Pulmonary artery endothelial cell (primary cell): ENCODE measurements around the gene PHACTR2. TPM values are rescaled to one million over a fixed set of nuclear protein-coding genes. Genes with fewer than 3 reads are reported as not detected.
"Not testable (repeated sequence)": the region's sequence is repeated elsewhere in the genome, so short reads cannot be mapped to it uniquely, and the experiment has no call there.

ENCODE experiments used
- DNase-seq: peaks from one replicate; pipeline ENCODE4 v3.0.0-alpha.2; 2011; ENCODE audit warnings: low read depth, low spot score
- total RNA-seq: library from RNA; depleted of rRNA; stranded (reverse); fragments of >200 nt; gene quantifications from 2 replicates; pipeline ENCODE4 v1.2.3, GENCODE V29; 2014

Gene PHACTR2
- total RNA-seq, 1 donor from 2014 or later: 137 TPM

- no peak for DNase-seq
Observed at GRCh38 chr6:143698329-143698728, 20.6 kb downstream of the PHACTR2 start.

GRCh38 chr6:143698759-143699429 is 21.1 kb downstream of the PHACTR2 start:
- DNase-seq: no peak

GRCh38 chr6:143699430-143699825 is 21.7 kb downstream of the PHACTR2 start:
- no peak for DNase-seq

DNA sequence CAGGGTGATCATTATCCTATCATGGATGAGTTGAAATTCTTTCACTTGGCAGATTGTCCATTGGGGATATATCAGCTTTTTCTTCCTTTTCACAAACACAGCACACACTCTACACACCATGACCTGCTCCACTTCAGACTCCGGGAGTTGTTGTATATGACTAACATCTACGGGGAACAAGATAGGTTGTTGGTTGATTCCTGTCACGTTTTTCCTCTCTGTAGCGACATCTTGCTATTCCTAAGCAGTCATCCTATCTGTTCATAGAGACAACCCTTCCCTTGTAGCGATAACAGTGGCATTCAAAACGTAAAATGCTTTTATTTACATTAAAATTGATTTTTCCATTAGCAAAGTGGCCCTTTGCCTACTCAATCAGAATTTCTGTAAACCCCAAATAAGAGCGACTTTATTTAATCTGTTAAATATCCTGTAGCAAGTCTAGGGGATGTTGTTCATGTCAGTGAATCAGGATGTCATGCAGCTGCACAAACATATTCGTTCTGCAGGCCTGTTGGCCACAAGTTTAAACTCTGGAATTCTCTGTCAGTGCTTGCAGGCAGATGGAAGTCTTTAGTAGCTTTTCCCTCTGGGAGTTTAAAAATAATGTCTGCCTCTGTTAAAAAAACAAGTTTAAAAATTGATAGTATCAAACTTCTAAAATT is 23.1 kb downstream of the PHACTR2 start:
- DNase-seq: no peak

GRCh38 chr6:143701349-143702234 is 23.8 kb downstream of the PHACTR2 start:
- DNase-seq: no peak

- no peak for DNase-seq
Observed at GRCh38 chr6:143705569-143705968, 27.8 kb downstream of the PHACTR2 start.

- DNase-seq: no peak
Observed at GRCh38 chr6:143707697-143708096, 29.9 kb downstream of the PHACTR2 start.

GRCh38 chr6:143708889-143709288 is 31.1 kb downstream of the PHACTR2 start:
- no peak for DNase-seq

GRCh38 chr6:143711714-143712113 is 33.9 kb downstream of the PHACTR2 start:
- no peak for DNase-seq

GRCh38 chr6:143718472-143718871 is 40.7 kb downstream of the PHACTR2 start:
- DNase-seq: no peak

GRCh38 chr6:143721642-143722041 is 43.9 kb downstream of the PHACTR2 start:
- DNase-seq: no peak

GRCh38 chr6:143724876-143725275 is 47.1 kb downstream of the PHACTR2 start:
- DNase-seq: no peak

DNA sequence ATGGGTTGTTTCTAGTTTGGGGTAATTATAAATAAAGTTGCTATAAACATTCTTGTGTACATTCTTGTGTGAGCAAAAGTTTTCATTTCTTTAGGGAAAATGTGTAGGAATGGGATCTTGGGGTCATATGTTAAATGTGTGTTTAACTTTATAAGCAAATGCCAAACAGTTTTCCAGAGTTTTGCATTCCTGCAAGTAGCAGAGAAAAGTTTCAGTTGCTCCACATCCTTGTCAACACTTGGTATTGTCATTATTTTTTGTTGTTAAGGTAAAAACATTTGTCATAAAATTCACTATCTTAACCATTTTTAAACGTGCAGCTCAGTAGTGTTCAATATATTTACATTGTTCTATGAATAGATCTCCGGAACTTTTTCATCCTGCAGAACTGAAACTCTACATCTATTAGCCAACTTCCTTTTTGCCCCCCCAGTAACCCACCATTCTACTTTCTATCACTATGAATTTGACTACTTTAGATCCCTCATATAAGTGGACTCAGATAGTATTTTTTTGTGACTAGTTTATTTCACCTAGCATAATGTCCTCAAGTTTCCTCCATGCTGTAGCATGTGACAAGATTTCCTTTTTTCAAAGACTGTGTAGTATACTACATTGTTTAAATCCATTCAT is 48.4 kb downstream of the PHACTR2 start:
- DNase-seq: no peak

DNA sequence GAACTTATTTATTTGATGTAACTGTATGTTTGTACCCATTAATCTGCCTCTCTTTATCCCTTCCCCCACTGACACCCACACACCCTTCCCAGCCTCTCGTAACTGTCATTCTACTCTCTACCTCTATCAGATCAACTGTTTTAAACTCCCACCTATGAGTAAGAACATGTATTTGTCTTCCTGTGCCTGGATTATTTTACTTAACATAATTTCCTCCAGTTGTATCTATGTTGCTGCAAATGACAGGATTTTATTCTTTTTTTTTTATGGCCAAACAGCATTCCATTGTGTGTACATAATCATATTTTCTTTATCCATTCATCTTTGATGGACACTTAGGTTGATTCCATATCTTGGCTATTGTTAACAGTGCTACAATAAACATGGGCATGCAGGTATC is 49.3 kb downstream of the PHACTR2 start:
- no peak for DNase-seq

DNA sequence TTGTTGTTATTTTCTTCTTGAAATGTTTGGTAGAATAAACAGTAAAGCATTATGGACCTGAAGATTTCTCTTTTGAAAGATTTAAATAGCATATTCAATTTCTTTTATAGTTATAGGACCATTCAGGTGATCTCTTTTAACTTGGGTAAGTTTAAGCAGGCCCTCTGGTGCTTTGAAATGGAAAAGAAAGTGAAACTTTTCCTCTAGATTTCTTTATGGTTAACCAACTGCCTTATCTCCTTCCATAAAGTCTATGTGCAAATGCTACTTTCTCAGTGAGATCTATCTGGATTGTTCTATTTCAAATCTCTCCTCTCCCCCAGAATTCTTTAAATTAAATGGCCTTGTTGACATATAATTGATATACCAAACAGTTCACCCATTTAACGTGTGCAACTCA is 54.0 kb downstream of the PHACTR2 start:
- DNase-seq: no peak

- DNase-seq: no peak
Observed at GRCh38 chr6:143732536-143732935, 54.8 kb downstream of the PHACTR2 start.

- no peak for DNase-seq
Observed at GRCh38 chr6:143733510-143733909, 55.7 kb downstream of the PHACTR2 start.

GRCh38 chr6:143734641-143735063 is 56.9 kb downstream of the PHACTR2 start:
- no peak for DNase-seq

DNA sequence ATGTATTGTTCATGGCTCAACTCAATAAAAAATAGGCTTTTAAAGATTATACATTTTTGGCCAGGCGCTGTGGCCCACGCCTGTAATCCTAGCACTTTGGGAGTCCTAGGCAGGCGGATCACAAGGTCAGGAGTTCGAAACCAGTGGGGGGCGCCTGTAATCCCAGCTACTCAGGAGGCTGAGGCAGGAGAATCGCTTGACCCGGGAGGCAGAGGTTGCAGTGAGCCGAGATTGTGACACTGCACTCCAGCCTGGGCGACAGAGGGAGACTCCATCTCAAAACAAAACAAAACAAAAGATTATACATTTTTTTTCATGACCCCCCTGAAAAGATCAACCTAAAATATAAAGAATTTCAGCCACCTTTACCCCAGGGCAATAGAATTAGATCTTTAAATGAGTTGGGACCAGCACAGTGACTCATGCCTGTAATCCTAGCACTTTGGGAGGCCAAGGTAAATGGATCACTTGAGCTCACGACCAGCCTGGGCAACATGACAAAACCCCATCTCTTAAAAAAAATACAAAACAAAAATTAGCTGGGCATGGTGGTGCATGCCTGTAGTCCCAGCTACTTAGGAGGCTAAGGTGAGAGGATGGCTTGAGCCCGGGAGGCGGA is 60.4 kb downstream of the PHACTR2 start:
- not testable (repeated sequence) for DNase-seq

DNA sequence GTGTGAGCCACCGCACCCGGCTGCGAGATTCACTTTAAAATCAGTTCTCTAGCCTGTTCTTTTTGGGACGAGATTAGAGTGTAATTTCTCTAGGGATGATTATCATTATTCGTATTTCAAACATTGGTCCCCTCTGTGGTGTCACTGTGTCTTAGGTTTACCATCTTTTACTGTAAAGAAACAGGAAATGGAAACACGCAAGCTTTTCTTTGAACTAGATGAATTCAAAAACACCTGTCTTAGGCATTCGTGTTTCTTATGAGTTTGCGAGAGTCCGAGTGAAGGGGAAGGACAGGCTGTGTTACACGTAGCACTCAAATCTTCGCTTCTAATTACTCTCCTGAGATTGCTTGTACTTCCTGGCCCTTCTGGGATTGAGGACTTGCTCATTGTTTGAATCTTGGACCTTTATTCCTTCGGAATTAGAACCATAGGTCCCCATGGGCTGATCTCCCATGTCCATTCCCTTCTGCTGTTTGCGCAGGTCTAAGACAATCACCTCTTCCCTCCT is 61.6 kb downstream of the PHACTR2 start:
- DNase-seq: no peak

DNA sequence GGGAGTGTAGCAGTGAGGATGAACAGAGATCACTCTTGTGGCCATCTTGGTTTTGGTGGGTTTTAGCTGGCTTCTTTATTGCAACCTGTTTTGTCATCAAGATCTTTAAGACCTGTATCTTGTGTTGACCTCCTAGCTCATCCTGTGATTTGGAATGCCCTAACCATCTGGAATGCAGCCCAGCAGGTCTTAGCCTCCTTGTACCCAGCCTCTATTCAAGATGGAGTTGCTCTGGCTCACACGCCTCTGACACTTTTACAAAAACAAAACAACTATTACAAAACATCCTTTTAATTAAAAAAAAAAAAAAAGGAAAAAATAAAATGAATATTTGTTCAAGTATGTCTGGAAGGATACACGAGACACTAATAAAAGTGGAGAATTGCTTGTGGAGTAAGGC is 62.4 kb downstream of the PHACTR2 start:
- no peak for DNase-seq
